NK-92 (cell line): ENCODE measurements around the gene ST3GAL3.

ENCODE experiments used
- DNase-seq: peaks from one replicate; lab custom pipeline; 2025; ENCODE audit not compliant: unreplicated experiment; lab: John Stamatoyannopoulos, UW

The ST3GAL3 gene

GRCh38 chr1:43957407-43958040 is 250.2 kb downstream of the ST3GAL3 start:
- DNase-seq: no peak

DNA sequence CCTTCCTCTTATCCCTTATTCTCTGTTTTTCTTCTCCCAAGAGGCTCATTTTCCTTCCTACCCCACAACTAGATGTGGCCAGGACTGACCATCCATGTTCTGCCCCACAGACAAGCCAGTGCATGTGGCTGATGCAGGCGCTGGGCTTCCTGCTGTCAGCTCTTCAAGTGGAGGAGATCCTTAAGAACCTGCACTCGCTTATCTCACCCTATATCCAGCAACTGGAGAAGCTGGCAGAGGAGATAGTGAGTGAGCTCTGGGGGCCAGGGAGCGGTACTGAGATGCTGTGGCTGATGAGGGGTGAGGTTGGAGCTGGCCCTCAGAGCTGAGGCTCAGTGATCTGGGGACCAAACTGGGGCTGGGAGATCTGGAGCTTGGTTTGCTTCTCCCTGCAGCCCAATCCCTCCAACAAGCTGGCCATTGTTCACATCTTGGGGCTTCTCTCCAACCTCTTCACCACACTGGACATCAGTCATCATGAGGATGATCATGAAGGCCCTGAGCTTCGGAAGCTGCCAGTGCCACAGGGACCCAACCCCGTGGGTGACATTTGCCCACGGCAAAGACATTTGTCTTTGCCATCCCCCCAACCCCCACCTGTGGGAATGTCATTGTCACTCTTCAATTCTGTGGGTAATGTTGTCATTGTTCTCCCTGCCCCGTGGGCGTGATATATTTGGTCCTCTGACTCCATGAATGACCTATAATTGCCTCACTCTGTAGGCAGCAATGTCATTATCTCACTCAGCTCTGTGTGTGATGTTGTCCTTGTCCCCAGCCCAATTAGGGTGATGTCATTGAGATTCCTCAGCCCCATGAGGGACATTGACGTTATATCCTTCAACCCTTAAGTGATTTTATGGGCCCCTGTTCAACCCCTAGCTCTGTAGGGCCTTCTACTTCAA is 251.3 kb downstream of the ST3GAL3 start:
- DNase-seq: no peak

- no peak for DNase-seq
These were observed 253.5 kb downstream of the ST3GAL3 start for GRCh38 chr1:43960798-43961197.

DNA sequence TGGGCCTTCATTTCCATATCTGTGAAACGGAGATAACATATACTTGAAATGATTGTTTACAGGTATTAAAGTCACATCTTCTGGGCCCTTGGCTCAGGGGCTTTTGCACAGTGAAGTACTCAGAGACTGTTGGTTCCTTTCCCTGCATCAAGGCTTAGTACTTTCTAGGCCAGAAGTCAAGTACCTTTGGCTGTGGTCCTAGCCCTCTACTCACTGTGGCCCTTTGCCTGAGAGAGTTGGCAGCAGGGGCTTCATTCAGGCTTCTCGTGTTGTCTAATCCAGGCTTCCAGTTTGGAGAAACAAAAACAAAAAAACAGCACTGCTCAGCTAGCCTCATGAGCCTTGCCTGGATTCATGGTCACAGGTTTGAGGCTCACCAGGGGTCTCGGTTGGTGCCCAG is 254.4 kb downstream of the ST3GAL3 start:
- no peak for DNase-seq

DNA sequence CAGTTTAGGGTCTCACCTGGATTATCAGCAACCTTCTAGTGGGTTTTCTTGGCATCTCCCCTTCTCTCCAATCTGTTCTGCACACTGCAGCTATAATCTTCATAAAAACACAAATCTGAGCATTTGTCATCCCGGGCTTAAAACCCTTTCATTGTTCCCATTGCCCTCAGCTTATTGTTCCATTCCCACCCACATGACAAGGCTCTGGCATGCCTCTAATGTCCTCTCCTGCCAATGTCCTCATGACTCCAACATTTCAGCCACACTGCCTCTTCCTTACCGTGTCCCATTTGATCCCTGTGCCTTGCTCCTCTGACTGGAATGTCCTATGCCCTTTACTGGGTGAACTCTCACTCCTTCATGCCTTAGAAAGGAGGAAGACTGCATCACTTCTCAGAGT is 255.0 kb downstream of the ST3GAL3 start:
- DNase-seq: no peak

DNA sequence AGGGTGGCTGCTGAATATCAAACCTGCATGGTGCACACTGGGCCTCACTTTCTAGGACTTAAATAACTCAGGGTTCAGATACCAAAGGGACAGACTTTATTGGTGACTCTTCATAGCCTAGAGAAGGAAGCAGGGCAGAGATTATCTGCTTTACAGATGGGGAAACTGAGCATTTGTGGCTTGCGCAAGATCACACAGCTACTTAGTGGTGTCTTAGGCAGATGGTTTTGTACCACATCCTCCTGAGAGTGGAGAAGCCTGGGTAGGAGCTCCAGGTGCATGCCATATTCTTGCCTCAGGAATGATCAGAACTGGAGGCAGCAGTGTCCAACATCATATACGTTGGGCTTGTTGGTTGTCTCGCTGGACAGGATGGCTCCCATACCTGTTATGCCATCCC is 255.7 kb downstream of the ST3GAL3 start:
- no peak for DNase-seq

GRCh38 chr1:43963890-43964289 is 256.6 kb downstream of the ST3GAL3 start:
- no peak for DNase-seq

DNA sequence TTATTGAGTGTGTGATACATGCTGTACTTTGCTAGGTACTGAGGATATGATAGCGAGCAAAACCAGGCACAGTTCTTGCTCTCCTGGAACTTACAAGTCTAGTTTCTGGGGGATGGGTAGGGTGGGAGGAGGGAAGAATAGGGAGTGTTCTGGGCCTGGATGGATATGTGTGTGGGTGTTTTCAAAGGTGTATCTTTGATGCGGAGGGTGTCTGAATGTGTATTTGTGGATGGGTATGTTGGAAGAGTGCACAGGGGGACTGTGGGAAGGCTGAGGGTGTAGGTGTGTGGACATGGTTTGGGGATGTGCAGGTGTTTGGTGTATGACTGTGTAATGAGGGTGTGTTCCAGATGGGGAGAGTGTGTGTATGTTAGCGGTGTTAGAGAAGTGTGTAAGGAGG is 258.0 kb downstream of the ST3GAL3 start:
- DNase-seq: no peak

DNA sequence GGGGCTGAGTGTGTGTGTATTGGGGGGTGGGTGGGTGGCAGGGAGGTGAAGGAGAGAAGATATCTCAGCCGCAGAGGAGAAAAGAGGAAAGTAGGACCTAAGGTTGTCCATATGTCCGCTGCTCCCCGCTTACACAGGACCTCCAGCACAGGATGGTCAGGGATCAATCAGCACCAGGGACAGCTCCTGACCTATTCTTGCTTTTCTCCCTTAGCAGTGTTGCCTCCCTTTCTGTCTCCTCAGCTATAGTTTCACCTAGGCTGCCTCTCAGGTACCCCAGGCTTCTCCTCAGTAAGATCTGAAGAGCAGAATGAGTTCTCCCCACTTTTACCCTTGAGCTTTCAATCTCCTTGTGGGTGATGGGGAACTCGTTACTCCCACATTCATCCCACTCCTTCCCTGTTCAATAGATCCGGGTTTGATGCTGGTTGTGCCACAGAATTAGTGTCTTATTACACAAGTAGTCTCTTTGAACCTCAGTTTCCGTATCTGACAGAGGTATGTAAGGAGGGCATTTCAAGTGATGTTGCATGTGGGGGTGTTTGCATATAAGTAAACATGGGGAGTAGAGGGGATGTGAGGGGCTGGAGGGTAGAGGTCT is 261.1 kb downstream of the ST3GAL3 start:
- no peak for DNase-seq

DNA sequence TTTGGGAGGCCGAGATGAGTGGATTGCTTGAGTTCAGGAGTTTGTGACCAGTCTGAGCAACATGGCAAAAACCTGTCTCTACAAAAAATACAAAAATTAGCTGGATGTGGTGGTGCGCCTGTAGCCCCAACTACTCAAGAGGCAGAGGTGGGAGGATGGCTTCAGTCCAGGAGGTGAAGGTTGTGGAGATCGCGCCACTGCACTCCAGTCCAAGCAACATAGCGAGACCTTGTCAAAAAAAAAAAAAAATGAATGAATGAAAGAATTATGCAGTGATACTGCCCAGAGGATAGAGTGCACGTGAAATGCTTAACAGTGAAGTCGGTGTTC is 262.0 kb downstream of the ST3GAL3 start:
- DNase-seq: no peak

DNA sequence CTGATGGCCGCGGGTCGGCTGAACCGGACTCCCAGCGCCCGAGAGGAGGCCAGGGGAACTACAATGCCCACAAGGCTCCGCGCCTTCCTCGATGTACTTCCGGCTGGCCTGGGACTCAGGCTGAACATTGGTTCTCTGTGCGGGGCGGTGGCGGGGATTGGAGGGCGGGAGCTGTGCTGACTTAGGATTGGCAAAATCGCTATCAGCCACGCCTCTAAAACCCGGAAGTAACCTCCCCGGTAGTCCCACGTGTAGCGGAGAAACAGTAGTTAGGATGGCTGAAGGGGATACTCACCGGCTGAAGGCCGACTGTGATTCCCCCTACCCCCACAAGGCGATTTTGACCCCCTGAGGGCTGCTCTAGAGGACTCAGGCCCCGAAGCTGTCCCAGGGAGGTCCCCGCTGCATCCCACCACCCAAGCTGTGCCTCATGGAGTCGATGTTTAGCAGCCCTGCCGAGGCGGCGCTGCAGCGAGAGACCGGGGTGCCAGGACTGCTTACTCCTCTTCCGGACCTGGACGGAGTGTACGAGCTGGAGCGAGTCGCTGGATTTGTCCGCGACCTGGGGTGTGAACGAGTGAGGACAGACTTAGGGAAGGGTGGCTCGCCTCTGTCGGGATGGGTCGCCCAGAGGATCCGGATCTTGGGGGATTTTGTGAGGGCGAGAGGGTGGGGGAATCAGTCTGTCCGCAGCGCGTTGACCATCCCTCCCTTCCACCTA is 262.6 kb downstream of the ST3GAL3 start, which contains the start of gene DPH2:
DPH2 (plus strand) TSS at position 265 of the 721 bp plus-strand sequence; CDS start at position 431, 166 bp downstream.
- peak; percentile 79 for DNase-seq

DNA sequence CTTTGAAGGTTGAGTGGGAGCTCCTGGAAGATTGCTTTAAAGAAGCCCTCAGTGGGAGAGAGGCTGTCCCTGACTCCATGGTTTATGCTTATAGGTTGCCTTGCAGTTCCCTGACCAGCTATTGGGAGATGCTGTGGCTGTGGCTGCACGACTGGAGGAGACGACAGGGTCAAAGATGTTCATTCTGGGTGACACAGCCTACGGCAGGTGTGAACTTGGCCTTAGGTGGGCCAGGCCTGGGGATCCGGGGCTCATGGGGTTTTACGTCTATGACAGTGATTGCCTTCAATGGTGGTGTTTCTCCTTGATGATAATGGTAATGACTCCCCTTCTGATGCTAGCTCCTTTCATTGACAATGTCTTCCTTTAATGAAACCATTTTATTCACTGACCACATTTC is 263.2 kb downstream of the ST3GAL3 start:
- no peak for DNase-seq

DNA sequence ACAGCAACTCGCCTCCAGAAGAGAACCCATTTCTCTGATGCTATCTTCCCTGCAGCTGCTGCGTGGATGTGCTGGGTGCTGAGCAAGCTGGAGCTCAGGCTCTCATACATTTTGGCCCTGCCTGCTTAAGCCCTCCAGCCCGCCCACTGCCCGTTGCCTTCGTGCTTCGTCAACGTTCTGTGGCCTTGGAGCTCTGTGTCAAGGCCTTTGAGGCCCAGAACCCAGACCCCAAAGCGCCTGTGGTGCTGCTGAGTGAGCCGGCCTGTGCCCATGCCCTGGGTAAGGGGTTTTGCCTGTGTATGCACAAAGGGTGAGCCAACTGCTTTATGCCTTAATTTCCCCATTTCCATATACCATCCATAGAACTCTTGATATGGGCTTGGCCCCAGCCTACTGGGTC is 263.6 kb downstream of the ST3GAL3 start:
- DNase-seq: no peak

DNA sequence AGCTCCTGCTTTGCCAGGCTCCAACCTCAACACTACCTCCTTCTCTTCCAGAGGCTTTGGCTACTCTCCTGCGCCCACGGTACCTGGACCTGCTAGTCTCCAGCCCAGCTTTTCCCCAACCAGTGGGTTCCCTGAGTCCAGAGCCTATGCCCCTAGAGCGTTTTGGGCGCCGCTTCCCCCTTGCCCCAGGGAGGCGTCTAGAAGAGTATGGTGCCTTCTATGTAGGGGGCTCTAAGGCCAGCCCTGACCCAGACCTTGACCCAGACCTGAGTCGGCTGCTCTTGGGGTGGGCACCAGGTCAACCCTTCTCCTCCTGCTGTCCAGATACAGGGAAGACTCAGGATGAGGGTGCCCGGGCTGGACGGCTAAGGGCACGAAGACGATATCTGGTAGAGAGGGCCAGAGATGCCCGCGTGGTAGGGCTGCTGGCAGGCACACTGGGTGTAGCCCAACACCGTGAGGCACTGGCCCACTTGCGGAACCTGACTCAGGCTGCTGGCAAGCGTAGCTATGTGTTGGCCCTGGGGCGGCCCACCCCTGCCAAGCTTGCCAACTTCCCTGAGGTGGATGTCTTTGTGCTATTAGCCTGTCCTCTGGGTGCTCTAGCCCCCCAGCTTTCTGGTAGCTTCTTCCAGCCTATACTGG is 264.1 kb downstream of the ST3GAL3 start:
- no peak for DNase-seq

DNA sequence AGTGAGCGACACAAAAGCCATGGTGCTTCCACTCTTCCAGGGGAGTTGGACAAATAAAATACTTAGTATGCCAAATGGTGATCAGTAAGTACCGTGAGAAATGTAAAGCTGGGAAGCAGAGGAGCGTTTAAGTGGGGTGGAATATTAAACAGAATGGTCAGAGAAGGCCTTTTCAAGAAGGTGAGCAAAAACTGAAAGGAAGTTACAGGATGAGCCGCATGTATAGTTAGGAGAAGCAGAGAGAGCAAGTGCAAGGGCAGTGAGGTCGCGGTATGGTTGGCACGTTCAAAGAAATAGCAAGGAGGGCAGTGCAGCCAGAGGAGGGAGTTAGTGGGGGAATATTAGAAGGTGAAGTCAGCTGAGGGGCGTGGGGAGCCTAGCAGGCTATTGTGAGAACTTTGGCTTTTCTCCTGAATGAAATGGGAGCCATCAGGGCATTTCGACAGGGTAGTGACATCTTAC is 266.7 kb downstream of the ST3GAL3 start:
- DNase-seq: no peak

GRCh38 chr1:43974443-43975248 is 267.3 kb downstream of the ST3GAL3 start, which contains the start of gene ATP6V0B:
ATP6V0B (plus strand) TSS chr1:43974960; CDS start chr1:43975041, 81 bp downstream.
- peak; percentile 48 for DNase-seq

GRCh38 chr1:43975249-43975961 is 268.1 kb downstream of the ST3GAL3 start:
- no peak for DNase-seq

DNA sequence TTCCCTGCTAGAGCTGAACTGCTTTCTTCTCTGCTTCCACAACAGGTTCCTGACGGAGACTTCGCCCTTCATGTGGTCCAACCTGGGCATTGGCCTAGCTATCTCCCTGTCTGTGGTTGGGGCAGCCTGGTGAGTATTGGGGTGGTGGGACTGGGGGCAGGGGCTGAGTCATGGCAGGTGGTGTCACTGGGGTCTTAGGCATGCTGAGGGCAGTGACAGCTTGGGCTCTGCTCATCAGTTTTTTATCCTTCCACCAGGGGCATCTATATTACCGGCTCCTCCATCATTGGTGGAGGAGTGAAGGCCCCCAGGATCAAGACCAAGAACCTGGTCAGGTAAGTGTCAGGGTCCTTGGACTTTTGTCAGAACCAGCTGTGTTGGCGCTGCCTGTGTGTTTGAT is 268.7 kb downstream of the ST3GAL3 start:
- DNase-seq: no peak

DNA sequence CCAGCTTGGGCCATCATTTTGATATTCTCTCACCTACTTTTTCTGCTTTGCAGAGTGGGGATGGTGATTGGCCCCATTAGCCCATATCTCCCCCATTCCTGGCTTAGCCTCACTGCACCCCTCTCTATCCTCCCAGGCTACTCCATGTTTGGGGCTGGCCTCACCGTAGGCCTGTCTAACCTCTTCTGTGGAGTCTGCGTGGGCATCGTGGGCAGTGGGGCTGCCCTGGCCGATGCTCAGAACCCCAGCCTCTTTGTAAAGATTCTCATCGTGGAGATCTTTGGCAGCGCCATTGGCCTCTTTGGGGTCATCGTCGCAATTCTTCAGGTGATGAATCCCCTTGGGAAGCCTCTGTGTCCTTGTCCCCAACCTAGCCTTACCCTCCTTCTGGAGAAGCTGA is 269.6 kb downstream of the ST3GAL3 start:
- no peak for DNase-seq
